Pons (tissue), 1 donor: ENCODE data around the gene STIP1.
A peak's percentile ranks its signal among the peaks of the same experiment; 100 is the strongest.

Experiments used
- DNase-seq: peaks from one replicate; pipeline ENCODE4 v3.0.0-alpha.2; 2016; ENCODE audit warnings: low spot score

STIP1 gene

DNA sequence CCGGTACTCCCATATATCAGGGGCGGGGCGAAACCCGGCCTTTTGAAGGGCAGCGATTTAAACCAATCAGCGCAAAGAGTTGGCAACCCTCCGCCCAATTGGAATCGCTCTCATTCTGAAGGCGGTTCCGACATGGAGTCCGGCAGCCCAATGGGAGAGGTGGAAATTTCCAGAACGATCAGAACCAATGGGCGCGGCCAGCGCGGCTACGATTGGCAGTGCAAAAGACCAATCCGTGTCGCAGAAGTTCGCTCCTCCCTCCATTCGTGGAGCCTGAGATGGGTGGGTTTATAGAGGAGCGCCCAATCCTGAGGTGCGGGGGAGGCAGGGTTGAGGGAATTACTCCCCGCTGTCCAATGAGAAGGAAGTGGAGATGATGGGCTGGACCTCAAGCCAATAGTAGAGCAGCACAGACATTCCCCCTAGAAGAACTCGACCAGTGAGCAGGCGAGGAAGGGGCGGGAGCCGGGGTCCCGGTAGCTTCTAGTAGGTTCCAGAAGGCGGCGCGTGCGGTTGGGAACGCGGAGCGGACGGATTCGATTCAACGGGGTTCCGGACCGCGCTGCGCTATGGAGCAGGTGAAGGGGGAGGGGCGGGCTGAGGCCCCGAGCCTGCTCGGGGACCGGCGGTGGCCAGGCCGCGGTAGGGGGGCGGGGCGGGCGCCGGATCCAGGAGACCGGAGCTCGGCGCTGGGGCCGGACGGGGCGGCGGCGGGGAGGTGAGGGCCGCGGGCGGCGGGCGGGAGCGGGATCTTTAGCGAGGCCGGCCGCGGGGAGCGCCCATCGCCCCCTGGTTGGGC, at the start of gene STIP1:
Gene STIP1, plus strand, starts transcription at position 479 of the 799 bp plus-strand sequence. Its CDS starts 91 bp downstream, at position 570.
- peak; percentile 100 for DNase-seq

DNA sequence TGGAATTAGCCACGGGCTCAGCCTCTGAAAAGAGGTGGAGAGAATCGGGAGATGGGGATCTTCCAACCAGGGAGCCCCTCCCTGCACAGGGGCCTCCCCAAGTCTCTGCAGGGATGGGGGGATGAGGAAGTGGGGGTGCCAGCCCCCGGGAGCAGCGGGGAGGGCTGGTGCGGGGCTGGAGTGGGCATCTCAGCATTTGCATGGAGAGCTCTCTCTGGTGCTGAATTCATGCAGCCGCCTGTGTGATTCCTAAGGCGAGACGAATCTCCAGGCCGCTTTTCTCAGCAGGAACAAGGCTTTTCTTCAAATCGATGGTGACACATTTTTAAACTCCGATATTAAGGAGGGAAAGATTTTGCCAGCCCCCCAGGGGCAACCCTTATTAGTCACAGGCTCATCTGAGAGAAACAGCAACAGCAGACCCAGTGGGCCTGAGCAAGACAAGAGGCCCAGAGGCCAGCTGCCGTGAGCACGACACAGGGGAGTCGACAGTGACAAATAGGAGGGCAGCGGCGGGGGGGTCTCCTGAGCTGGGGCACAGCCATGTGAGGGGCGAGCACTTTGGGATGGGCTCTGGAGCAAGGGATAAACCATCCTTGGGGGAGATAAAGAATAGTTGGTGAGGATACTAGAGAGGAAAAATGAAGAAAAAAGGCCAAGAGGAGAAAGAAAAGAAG, 49.1 kb upstream of the STIP1 start:
- DNase-seq = no peak

DNA sequence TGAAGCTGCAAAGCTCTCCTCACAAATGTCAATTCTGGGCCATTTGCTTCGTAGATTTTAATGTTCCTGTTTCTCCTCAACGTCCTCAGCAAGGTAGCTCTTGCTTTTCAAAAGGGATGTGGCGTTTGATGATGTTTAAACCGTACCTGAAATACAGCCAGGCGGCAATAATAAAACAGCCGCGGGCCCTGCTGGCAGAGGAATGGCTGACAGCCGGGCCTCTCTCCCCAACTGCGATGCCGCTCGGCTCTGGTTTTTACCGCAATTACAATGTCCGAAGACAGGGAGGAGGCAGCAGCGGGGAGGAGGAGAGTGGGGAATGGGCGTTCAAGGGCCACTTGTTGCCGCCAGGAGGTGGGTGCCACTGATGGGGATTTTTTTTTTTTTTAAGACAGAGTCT, 47.6 kb upstream of the STIP1 start:
- DNase-seq = no peak

GRCh38 chr11:64139049-64139448, 46.9 kb upstream of the STIP1 start:
- no peak for DNase-seq

DNA sequence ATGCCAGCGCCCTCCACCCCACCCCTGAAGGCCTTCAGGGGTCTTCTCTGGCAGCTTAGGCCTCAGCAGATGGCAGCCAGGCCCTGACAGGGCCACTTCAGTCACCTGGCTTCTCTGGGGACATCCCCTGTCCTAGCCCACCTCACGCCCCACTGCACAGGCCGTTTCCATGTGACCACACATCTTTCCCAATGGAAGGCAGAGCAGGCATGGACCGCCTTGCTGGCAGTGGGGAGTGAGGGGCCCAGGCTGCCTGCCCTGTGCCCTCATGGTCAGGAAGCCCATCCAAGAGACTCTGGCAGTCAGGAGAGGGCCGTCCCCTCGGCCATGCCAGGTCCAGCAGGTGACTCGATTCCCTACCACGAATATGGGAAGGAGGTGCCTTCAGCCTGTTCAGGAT, 45.9 kb upstream of the STIP1 start:
- no peak for DNase-seq

GRCh38 chr11:64141081-64141783, 44.7 kb upstream of the STIP1 start:
- DNase-seq = no peak

GRCh38 chr11:64144587-64145472, 41.1 kb upstream of the STIP1 start:
- DNase-seq = no peak

DNA sequence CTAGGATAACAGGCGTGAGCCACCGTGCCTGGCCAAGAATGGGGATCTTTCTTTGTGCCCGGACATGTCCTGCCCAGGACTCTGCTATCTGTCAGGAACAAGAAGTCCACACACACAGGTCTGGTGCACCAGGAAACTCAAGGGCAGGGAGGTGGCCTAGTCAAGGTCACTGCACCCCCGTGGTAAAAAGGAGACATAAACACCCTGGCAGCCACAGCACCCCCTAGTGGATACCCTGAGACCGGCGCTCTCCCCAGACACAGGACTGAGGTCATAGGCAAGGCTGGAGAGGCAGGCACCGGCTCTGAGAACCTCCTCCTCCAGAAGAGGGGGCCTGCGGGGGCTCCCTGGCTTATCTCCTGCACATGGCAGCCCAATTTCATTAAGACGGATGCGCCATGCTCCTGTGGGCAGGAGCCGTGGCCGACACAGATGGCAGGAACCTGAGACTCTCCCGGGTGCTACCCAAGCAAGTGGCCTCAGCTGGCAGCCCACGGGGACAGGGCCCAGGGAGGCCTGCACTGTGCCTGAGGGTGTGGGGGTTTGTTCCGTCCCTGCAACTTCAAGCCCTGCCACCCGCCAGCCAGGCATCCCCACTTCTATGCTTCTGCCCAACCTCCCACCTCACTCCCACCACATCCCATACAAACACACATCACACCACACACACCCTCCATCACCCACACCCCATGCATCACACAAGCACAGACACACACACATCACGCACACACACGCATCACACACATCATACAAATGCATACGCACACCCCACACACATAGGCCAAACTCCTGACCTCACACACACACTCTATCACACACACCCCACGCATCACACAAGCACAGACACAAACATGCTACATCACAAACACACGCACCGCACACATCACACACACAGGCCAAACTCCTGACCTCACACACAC, 39.7 kb upstream of the STIP1 start:
- DNase-seq = peak; percentile 32

- DNase-seq = peak; percentile 94
These were observed 37.6 kb upstream of the STIP1 start for GRCh38 chr11:64148226-64148916.

DNA sequence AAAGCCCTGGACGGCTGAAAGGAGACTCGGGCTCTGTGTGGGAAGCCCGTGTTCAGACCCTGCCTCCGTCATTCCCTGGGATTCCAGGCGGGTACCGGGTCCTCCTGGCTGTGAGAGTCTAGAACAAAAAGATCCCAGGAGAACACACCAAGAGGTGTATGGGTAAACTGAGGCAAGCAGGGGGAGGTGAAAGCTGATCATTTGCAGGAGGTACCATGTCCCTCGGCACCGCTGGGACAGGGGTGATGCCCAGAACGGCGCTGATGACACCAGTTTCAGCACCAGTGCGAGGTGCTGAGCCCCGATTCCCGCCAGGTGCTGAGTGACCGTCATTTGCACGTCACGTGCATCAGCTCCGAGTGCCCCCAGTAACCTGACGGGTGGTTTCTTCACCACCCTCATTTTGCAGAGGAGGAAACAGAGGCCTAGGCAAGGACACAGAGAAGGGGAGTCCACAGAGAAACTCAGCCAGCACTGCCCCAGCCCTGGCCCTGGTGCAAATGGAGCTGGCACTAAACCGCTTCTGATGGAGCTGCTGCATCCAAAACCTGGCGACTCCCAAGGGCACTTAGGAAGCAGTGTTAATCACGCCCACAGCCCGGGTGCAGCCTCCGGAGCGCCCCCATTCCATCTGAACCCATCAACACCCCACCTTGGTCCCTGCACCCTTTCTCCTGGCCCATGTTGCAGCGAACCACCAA, 36.9 kb upstream of the STIP1 start:
- DNase-seq = no peak

- no peak for DNase-seq
These were observed 35.9 kb upstream of the STIP1 start for GRCh38 chr11:64150051-64150450.

- no peak for DNase-seq
These were observed 35.3 kb upstream of the STIP1 start for GRCh38 chr11:64150481-64151239.

- DNase-seq = no peak
These were observed 34.6 kb upstream of the STIP1 start for GRCh38 chr11:64151337-64151736.

GRCh38 chr11:64152841-64153691, 32.9 kb upstream of the STIP1 start:
- peak; percentile 24 for DNase-seq

GRCh38 chr11:64153812-64154211, 32.2 kb upstream of the STIP1 start:
- no peak for DNase-seq

GRCh38 chr11:64156235-64157011, 29.5 kb upstream of the STIP1 start:
- DNase-seq = peak; percentile 51
